Transverse colon (tissue), 4 donors: ENCODE measurements around the gene SLC6A16.
"Not testable (repeated sequence)": the region's sequence is repeated elsewhere in the genome, so short reads cannot be mapped to it uniquely, and the experiment has no call there.

ENCODE experiments used
- EP300 ChIP-seq: sonication (generic); formaldehyde crosslinking; IDR thresholded peaks from one replicate; pipeline ENCODE4 v1.6.1; 2017; ENCODE audit warnings: antibody characterized with exemption, low read depth
- POLR2A ChIP-seq: fragments of 450-650 bp; IDR thresholded peaks from one replicate; pipeline ENCODE4 v1.6.1; 2016; ENCODE audit warnings: antibody characterized with exemption, mild to moderate bottlenecking, moderate library complexity
- POLR2AphosphoS5 ChIP-seq, 3 donors: sonication (generic); formaldehyde crosslinking; IDR thresholded peaks; one replicate each; pipeline ENCODE4 v1.6.1; 2016; ENCODE audit warnings: antibody characterized with exemption in 3 of 3
- TF ChIP-seq, protein P1 (sequence below), 5 experiments: fragments of 200-600 bp in 3 of 5; fragments of 450-650 bp in 2 of 5; sonication (generic) in 3 of 5; IDR thresholded peaks; 1 replicate in 2 of 5; 2 replicates in 3 of 5; pipeline ENCODE4 v1.5.1; 2016 to 2017; ENCODE audit warnings: antibody characterized with exemption in 5 of 5, inconsistent platforms in 3 of 5, mild to moderate bottlenecking in 2 of 5, moderate library complexity in 1 of 5

DNA sequence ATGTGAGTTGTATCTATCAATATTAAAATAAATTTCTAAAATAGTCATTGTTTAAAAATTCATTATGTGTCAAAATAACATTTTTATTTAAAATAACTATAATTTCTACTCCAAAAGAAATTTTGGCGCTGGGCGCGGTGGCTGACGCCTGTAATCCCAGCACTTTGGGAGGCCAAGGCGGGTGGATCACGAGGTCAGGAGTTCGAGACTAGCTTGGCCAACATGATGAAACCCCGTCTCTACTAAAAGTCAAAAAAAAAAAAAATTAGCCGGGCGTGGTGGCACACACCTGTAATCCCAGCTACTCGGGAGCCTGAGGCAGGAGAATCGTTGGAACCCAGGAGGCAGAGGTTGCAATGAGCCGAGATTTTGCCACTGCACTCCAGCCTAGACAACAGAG is 765 bp upstream of the SLC6A16 start:
- TF ChIP-seq EP300; POLR2A; POLR2AphosphoS5 (IDR thresholded peaks at IDR 0.05): not testable (repeated sequence)
- TF ChIP-seq, protein P1, sequence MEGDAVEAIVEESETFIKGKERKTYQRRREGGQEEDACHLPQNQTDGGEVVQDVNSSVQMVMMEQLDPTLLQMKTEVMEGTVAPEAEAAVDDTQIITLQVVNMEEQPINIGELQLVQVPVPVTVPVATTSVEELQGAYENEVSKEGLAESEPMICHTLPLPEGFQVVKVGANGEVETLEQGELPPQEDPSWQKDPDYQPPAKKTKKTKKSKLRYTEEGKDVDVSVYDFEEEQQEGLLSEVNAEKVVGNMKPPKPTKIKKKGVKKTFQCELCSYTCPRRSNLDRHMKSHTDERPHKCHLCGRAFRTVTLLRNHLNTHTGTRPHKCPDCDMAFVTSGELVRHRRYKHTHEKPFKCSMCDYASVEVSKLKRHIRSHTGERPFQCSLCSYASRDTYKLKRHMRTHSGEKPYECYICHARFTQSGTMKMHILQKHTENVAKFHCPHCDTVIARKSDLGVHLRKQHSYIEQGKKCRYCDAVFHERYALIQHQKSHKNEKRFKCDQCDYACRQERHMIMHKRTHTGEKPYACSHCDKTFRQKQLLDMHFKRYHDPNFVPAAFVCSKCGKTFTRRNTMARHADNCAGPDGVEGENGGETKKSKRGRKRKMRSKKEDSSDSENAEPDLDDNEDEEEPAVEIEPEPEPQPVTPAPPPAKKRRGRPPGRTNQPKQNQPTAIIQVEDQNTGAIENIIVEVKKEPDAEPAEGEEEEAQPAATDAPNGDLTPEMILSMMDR (IDR thresholded peaks at IDR 0.05) = not testable (repeated sequence)
